Measurements from ENCODE around the gene LMAN2. TPM values are rescaled to one million over a fixed set of nuclear protein-coding genes. Genes with fewer than 3 reads are reported as not detected.

Gene LMAN2
- total RNA-seq, 1 donor, result 190 TPM

DNA sequence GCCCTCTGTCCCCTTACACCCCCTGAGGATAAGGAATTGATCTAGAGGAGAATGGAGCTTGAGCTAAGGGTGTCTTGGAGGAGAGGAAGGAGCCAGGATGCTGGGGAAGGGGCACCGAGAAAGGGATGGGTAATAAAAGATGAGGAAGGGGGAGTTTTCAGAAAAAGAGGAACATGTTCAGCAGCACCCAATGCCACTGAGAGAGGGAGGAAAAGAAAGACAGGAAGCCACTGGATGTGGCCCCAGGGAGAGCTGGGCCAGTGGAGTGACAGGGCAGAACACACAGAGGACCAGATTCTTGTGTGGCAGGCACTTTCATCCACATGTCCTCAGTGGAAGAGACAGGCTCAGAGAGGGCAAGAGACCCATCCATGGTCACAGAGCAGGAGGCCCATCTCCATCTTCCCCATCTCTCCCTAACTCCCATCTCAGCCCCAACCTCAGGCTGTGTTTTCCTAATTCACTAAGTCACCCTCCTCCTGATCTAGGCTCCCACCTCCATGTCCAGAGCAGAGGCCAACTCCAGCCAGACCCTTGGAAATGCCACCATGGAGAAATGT is 41.8 kb upstream of the LMAN2 start:
- DNase-seq (ENCODE audit: low read depth), result no peak
- TF ChIP-seq, protein P1, sequence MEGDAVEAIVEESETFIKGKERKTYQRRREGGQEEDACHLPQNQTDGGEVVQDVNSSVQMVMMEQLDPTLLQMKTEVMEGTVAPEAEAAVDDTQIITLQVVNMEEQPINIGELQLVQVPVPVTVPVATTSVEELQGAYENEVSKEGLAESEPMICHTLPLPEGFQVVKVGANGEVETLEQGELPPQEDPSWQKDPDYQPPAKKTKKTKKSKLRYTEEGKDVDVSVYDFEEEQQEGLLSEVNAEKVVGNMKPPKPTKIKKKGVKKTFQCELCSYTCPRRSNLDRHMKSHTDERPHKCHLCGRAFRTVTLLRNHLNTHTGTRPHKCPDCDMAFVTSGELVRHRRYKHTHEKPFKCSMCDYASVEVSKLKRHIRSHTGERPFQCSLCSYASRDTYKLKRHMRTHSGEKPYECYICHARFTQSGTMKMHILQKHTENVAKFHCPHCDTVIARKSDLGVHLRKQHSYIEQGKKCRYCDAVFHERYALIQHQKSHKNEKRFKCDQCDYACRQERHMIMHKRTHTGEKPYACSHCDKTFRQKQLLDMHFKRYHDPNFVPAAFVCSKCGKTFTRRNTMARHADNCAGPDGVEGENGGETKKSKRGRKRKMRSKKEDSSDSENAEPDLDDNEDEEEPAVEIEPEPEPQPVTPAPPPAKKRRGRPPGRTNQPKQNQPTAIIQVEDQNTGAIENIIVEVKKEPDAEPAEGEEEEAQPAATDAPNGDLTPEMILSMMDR (IDR thresholded peaks at IDR 0.05; ENCODE audit: insufficient read depth, low read length), result no peak
- no peak overlapping the region for H3K4me3 ChIP-seq (ENCODE audit: low read depth, low read length)

DNA sequence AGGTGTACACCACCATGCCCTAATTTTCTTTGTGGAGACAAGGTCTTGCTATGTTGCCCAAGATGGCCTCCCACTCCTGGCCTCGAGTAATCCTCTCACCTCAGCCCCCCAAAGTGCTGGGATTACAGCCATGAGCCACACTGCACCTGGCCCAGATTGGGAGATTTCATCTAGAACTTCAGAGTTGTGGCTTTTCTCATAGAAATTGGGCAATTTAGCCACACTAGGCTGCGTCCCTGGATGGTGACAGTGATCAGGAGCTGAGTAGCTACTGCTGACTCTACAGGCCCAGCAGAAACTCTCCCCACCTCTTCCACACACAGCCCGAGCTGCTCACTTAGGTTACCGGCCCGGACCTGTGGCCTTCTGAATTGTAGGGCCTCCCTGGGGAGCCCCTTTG is 41.3 kb upstream of the LMAN2 start:
- no peak overlapping the region for H3K4me3 ChIP-seq (ENCODE audit: low read depth, low read length)
- TF ChIP-seq, protein P1 (IDR thresholded peaks at IDR 0.05; ENCODE audit: insufficient read depth, low read length), result no peak
- DNase-seq (ENCODE audit: low read depth), result no peak

DNA sequence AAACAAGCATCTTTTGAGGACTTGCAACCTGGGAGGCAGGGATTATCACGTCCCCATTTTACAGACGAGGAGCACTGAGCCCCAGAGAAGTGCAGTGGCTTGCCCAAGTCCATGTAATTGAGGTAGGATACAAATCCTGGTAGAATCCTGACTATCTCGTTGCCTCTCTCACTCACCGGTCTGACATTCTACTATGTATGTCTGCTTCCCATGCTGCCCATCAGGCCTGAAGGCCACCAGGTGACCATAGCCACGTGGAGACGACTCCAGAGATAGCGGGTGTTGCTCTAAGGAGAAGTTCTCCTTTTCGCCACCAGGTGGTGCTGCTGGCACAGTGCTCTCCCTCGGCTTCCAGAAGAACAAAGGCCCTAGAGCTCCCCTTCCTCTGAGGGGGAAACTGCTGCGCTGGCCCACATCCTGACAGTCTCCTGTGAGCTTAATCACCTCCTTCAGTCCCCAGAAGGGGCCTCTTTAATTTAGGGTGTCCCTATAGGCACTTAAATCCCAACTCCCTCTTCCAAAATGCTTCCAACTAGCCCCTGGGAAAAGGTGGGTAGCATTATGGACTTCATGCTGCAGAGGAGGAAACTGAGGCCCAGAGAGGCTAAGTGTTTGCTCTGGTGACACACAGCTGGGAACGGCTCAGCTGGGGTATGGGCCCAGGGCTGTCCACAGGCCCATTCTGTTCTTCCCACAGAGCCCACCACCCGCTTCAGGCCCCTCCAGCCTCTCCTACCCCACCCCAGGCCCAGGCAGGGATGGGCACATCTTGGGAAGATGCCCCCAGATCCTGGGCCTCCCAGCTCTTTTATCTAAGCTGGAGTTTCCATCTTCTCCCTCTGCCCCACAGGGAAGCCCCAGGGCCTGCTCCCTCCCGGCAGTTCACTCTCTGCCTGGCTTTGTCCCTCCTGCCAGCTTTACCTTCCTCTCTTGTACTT is 39.2 kb upstream of the LMAN2 start:
- peak; percentile 85 for DNase-seq (ENCODE audit: low read depth)
- TF ChIP-seq, protein P1 (IDR thresholded peaks at IDR 0.05; ENCODE audit: insufficient read depth, low read length), result peak; percentile 95

DNA sequence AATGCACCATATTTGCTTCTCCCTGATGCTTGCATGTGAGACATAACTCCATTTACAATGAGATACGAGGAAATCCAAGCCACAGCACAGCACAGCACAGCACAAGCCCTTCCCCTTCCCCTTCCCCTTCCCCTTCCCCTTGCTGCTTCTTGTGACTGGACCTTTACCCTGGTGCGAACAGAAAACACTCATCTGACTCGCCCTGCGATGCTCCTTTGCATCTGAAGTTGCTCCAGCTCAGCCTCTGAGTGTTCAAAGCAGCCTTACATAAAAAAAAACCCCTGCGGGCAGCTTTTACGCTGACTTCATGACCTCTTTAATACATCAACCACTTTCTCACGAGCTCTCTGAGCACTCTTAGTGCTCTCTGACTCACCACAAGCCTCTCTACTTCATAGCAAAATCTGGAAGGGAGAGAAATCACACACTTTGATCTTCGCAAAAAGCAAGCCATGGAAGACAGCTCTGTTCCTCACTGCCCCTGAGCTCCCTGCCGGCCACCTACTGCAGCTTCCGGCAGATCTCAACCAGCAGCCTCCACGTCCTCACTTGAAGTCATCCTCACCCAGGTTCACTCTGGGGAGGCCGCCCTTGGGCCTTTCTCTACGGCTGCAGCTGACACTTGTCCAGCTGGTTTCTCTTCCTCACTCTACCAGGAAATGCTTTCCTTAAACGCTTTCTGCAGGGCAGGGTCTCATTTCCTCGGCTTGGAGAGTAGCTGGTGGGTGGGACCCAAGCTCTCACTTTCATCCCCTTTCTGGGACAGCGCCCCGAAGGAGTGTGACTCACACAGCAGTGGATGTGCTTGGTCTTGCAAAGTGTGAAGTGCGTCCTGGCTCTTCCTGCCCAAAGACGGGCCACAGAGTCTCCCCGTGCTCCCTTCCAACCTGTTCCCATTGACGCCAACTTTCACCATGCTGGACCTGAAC is 38.0 kb upstream of the LMAN2 start:
- H3K4me3 ChIP-seq (ENCODE audit: low read depth, low read length), result no peak overlapping the region
- TF ChIP-seq, protein P1 (IDR thresholded peaks at IDR 0.05; ENCODE audit: insufficient read depth, low read length), result no peak
- DNase-seq (ENCODE audit: low read depth), result peak; percentile 86

More for the DNA sequence above, 39.2 kb upstream of the LMAN2 start:
- H3K4me3 ChIP-seq (ENCODE audit: low read depth, low read length), result no peak overlapping the region

DNA sequence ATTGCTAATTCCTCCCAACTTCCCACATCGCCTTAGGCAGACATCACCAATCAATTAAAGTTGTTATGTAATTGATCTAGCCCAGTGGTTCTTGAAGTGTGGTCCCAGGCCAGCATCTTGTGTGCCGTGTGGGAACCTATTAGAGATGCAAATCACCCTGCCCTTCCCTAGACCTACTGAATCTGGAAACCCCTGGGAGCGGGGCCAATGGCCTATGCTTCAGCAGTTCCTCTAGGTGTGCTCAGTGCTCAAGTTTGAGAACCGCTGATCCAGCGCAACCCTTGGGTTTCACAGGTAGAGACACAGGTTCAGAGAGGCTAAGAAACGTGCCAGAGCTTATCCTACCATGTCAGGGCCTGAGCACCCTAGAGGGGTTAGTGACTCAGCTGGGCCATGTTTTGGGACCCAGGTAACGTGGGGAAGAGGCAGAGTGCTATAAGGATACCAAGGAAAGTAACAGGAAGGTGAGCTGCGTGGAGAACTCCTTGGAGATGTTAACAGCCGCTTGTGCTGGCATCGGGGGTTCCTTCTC is 37.1 kb upstream of the LMAN2 start:
- TF ChIP-seq, protein P1 (IDR thresholded peaks at IDR 0.05; ENCODE audit: insufficient read depth, low read length), result no peak
- no peak overlapping the region for H3K4me3 ChIP-seq (ENCODE audit: low read depth, low read length)
- no peak for DNase-seq (ENCODE audit: low read depth)

DNA sequence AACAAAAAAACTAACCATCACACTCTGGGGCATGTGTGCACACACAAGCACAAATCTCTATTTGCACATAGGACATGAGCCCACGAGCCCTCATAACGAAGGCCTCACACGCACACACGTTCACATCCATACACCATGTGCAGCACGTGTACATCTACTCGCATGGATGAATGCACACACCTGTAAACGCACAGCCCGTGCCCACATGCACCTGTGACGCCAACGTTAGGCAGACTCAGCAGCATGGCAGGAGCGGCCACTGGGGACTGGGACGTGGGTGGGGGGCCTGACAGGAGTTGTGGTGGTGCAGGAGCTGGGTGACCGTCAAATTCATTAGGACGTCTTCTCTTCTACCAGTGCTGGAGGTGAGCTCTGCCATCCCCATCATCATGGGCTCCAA is 35.9 kb upstream of the LMAN2 start:
- no peak overlapping the region for H3K4me3 ChIP-seq (ENCODE audit: low read depth, low read length)
- TF ChIP-seq, protein P1 (IDR thresholded peaks at IDR 0.05; ENCODE audit: insufficient read depth, low read length), result no peak
- no peak for DNase-seq (ENCODE audit: low read depth)

Measured in fibroblast of the aortic adventitia (primary cell).